ENCODE measurements around the gene FAM50A.
"Not testable (repeated sequence)": the region's sequence is repeated elsewhere in the genome, so short reads cannot be mapped to it uniquely, and the experiment has no call there.

FAM50A gene

DNA sequence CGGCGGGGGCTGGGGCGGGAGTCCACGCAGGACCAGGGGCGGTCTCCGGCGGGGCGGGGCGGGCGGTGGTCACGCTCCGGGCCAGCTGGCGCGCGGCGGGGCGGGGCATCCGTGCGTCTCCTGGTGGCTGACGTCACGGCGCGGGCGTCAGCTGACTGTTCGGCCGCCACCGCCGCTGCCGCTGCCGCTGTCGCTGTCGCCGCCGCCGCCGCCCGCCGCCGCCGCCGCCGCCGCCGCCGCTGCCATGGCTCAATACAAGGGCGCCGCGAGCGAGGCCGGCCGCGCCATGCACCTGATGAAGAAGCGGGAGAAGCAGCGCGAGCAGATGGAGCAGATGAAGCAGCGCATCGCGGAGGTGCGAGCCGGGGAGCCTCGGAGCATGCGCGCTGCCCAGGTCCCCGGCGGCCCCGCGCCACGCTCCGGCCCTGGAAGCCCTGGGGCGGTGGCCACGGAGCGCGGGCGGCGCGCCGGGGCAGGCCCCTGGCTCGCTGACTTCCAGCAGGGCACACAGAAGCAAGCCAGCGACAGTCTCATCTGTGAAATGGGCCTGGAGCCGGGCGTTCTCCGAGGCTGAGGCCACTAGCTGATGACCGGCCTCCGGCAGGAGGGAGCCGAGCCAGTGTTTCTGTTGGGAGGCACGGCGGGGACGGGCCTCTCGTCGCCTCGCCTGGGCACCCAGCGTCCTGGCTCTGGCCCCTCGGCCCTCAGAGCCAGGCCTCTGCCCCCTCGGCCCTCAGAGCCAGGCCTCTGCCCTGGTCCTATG is at the start of gene FAM50A:
Gene FAM50A (plus strand): TSS at position 150 of the 763 bp plus-strand sequence. CDS start 95 bp downstream, at position 245.
- ATAC-seq, result peak; percentile 83 to 90

GRCh38 chrX:154396363-154396762 is 47.6 kb upstream of the FAM50A start:
- not testable (repeated sequence) for ATAC-seq

DNA sequence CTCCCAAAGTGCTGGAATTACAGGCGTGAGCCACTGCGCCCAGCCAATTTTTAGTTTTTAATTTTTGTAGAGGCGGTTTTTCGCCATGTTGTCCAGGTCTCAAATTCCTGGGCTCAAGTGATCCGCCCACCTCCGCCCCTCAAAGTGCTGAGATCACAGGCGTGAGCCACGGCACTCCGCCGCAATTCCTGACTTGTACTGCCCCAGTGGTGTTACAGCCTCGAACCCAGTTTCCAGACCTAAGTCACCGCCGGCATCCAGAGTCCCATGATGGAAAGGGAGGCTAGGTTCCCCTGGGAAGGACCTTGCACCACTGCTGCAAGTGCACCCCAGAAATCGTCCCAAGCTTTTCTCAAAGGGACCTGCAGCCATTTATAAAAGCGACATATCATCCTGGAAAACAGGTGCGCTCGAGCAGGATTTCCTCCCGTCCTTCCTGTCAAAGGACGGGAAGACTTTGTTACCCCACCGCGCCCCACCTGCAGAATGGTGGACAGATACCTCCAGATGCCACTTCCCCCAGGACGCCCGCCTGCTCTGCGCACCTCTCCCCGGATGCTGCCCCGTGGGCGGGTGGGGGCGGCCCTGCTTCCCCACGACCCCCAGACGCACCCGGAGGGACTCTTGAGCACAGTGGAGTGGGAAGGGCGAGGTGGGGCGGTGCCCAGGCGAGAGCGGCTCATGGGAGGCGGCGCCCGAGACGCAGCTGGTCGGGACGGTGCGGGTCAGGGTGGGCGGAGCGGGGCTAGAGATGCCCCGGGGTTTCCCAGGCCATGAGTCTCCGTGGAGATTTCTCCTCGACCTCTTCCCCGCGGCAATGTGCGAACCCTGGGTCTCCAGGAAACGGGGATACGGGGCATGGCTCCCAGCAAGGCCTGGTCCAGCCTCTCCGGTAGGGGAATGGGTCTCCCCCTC is 46.7 kb upstream of the FAM50A start:
- ATAC-seq, result peak; percentile 54 to 64

- peak; percentile 74 to 75 for ATAC-seq
These were observed 45.9 kb upstream of the FAM50A start, which contains the start of gene RPL10 for GRCh38 chrX:154397888-154398667. Gene RPL10, plus strand, starts transcription at chrX:154398377. Its CDS starts 143 bp downstream, at chrX:154398520.

GRCh38 chrX:154398668-154399526 is 45.0 kb upstream of the FAM50A start:
- peak; percentile 18 to 26 for ATAC-seq

DNA sequence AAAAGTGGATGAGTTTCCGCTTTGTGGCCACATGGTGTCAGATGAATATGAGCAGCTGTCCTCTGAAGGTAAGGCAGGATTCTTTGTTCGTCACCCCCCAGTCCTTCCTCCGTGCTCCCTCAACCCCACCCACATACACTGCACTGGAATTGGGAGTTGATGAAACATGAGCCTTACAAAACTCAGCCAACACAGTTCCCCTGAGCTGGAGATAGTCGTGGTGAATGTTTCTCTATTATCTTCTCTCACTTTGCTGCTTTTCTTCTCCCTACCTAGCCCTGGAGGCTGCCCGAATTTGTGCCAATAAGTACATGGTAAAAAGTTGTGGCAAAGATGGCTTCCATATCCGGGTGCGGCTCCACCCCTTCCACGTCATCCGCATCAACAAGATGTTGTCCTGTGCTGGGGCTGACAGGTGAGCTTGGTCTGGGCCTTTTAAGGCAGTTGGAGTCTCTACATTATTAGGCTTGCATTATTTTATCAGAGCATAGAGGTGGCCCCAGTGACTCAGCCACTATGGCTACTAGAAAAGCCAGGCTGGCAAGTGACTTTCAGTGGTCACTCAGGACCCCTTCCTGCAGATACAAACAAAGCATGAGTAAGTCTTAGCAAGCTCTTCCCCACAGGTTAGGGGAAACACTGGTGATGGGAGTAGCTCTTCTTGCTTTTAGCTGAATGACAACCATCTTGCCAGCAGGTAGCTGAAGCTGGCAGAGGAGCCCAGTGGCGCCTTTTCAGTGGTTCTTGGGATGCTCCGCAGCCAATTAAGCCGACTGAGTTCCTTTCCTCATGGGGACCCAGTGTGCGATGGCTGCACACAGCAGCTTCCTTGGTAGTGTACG is 44.2 kb upstream of the FAM50A start:
- ATAC-seq, result no peak

DNA sequence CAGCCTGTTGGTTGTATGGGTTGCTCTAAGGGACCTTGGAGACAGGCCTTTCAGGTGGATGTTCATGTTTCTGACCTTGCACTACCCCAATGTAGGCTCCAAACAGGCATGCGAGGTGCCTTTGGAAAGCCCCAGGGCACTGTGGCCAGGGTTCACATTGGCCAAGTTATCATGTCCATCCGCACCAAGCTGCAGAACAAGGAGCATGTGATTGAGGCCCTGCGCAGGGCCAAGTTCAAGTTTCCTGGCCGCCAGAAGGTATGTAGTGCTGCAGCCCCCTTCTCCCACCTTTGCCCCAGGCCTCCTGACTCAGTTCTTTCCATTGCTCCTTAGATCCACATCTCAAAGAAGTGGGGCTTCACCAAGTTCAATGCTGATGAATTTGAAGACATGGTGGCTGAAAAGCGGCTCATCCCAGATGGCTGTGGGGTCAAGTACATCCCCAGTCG is 43.5 kb upstream of the FAM50A start:
- not testable (repeated sequence) for ATAC-seq

- no peak for ATAC-seq
These were observed 42.7 kb upstream of the FAM50A start for GRCh38 chrX:154401045-154401799.

DNA sequence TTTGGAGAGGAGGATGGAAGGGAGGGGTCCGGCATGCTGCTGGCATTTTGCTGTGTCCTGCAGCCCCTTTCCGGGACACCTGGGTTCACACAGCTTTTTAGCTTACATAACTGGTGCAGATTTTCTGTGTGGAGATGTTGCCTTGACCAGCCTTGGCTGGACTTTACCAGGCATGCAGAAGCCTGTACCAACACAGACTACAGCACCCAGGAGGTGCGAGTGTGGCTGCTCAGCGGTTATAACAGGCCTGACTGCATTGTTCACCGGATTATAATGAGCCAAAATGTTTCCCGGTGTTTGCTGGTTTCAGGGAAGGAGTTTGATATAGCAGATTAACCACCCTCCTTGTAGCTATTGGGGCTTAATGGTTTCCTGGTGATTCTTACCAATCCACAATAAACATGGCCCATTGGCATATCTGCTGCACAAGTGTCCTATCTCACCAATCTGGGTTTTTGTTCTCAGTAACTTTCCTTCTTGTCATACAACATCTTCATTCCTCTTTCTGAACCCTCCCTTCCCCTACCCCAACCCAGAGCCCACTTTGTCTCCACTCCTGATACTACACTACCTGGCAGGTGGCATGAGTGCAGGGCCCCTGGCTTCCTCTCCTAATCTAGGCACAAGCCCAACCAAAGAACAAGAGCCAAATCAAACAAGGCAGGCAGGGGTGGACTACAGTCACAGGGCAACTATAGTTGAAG is 41.9 kb upstream of the FAM50A start:
- no peak for ATAC-seq

GRCh38 chrX:154402622-154403127 is 41.3 kb upstream of the FAM50A start:
- ATAC-seq, result no peak

DNA sequence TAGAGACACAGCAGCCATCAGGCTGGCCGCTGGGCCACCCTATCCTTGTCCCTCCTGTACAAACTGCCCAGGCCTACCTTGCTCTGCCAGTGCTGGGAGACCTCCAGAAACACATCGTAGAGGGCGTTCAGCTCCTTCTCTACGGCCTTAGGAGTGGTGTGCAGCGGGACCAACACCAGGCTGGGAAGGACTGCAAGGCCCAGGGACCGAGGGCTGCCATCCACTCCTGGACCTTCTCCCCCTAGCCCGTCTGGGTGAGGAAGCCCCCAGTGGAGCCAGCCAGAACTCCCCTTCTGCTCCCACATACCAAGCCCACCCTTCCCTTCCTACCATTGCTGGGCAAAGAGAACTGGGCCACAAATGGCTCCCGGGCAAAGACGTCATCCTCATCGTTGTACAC is 40.7 kb upstream of the FAM50A start:
- ATAC-seq, result no peak

DNA sequence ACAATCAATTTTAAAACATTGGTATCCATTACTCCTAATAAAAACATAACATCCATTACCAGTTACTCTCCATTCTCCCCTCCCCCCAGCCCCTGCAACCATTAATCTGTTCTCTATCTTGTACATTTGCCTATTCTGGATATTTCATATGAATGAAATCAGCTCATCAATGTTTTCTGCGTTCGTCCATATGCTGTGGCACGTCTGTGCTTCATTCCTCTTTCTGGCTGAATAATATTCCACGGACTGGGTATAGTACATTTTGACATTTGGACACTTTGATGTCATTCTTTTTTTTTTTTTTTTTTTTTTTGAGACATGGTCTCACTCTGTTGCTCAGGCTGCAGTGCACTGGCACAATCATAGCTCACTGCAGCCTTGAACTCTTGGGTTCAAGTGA is 40.1 kb upstream of the FAM50A start:
- no peak for ATAC-seq

GRCh38 chrX:154404625-154405192 is 39.2 kb upstream of the FAM50A start:
- no peak for ATAC-seq

- no peak for ATAC-seq
These were observed 35.2 kb upstream of the FAM50A start for GRCh38 chrX:154408659-154409221.

DNA sequence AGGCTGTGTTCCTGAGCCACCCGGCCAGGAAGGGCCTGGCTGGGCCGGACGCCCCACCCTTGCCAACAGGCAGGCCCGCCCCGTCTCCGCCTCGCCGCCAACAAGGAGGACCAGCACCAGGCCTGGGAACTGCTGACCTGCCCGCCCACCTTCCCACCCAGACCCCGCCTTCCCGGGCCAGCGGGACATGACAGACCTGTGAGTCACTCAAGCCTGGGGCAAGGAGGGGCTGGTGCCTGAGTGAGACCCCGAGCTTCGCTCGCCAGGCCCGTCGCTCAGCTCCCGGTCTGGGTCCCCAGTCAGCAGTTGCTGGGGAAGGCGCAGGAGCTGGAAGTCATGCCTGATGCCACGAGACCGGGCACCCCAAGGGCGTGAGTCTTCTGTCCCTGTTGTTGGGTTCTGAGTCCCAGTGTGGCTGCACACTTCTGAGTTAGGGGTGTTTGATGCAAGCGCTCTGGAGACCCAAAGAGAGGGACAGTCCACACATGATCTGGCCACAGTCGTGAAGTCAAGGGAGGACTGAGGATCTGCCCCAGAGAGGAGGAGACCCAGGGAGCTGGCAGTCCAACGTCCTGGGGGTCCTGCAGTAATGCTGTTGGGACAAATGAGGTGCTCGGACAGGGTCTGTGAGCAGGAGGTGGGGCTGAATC is 34.6 kb upstream of the FAM50A start, which contains the start of gene DNASE1L1:
Gene DNASE1L1 (minus strand): TSS at position 33 of the 650 bp plus-strand sequence. CDS start 3,686 bp downstream, outside the sequence.
- no peak for ATAC-seq

DNA sequence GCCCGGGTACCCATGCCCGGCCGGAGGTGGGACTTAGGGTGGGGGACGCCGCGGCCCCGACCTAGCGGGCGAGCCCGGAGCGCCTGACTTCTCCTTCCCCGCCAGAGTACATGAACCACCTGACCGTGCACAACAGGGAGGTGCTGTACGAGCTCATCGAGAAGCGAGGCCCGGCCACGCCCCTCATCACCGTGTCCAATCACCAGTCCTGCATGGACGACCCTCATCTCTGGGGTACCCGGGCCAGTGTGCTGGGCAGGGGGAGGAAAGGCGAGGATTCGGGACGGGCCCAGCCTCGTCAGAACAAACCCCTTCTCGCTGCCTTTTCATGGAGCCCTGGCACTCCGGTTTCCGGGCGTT is 32.0 kb upstream of the FAM50A start:
- peak; percentile 78 to 88 for ATAC-seq

- ATAC-seq, result peak; percentile 15 to 34
These were observed 31.5 kb upstream of the FAM50A start for GRCh38 chrX:154412468-154412867.

DNA sequence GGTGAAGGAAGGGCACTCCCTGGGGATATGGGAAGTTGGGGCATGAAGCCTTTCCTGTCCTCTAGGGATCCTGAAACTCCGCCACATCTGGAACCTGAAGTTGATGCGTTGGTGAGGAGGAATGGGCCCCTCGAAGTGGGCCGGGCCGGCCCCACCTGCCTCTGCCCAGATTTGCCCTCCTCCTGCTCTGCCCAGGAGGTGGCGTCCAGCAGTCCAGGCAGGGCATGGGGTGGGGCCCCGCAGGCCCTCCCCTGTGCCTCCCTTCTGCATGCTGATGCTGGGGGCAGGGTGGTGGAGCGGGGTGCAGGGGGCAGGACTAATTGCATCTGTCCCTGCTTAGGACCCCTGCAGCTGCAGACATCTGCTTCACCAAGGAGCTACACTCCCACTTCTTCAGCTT is 30.8 kb upstream of the FAM50A start:
- ATAC-seq, result no peak

All from activated CD4-positive, CD25-positive, alpha-beta regulatory T cell treated with anti-CD3 and anti-CD28 coated beads, Interleukin-2, amount 50 U/mL, for 24 hours (primary cell).